SK-N-MC (cell line): ENCODE measurements around the gene WDR35.

Experiments used
- DNase-seq: peaks from one replicate; pipeline ENCODE4 v3.0.0-alpha.2; 2011; ENCODE audit warnings: low read depth, low spot score
- H3K27ac ChIP-seq: fragments of 200-600 bp; sonication (generic); 2 replicates; pipeline ENCODE4 v1.5.1; 2016; ENCODE audit warnings: mixed run types
- H3K36me3 ChIP-seq: fragments of 200-600 bp; sonication (generic); 2 replicates; pipeline ENCODE4 v1.6.1; 2017; ENCODE audit warnings: antibody characterized with exemption, low read length, mixed read lengths; ENCODE audit not compliant: insufficient read depth
- H3K4me3 ChIP-seq: fragments of 200-600 bp; sonication (generic); 2 replicates; pipeline ENCODE4 v1.5.1; 2016
- H3K9ac ChIP-seq: fragments of 200-600 bp; sonication (generic); 2 replicates; pipeline ENCODE4 v1.8.0; 2017; ENCODE audit warnings: mixed run types, mixed read lengths; ENCODE audit not compliant: insufficient read length
- H3K9me3 ChIP-seq: fragments of 200-600 bp; sonication (generic); 2 replicates; pipeline ENCODE4 v1.6.1; 2017; ENCODE audit warnings: low read depth, mild to moderate bottlenecking, antibody characterized with exemption, low read length, moderate library complexity, mixed read lengths
- EZH2 ChIP-seq: fragments of 200-600 bp; sonication (generic); IDR thresholded peaks from one replicate; pipeline ENCODE4 v1.6.1; 2017; ENCODE audit warnings: antibody characterized with exemption
- FOXP2 ChIP-seq: optimal IDR thresholded peaks from 2 replicates; pipeline ENCODE3; 2011; ENCODE audit warnings: mild to moderate bottlenecking, moderate library complexity; ENCODE audit not compliant: insufficient read depth; ENCODE audit errors: extremely low read length, control extremely low read depth
- POLR2AphosphoS5 ChIP-seq: IDR thresholded peaks from 2 replicates; pipeline ENCODE4 v1.6.1; 2012; ENCODE audit warnings: mild to moderate bottlenecking, low read depth, low read length, borderline replicate concordance

Gene WDR35

GRCh38 chr2:19868224-19868623 is 121.7 kb downstream of the WDR35 start:
- DNase-seq = no peak
- Histone ChIP-seq H3K9ac (no peak overlapping the region), H3K27ac (no peak overlapping the region), H3K4me3 (no peak overlapping the region), H3K9me3 (no peaks in the 10 kb centered on the region), H3K36me3 (no peaks in the 10 kb centered on the region)
- TF ChIP-seq POLR2AphosphoS5 (no peak), EZH2 (no peak), FOXP2 (no peak)

DNA sequence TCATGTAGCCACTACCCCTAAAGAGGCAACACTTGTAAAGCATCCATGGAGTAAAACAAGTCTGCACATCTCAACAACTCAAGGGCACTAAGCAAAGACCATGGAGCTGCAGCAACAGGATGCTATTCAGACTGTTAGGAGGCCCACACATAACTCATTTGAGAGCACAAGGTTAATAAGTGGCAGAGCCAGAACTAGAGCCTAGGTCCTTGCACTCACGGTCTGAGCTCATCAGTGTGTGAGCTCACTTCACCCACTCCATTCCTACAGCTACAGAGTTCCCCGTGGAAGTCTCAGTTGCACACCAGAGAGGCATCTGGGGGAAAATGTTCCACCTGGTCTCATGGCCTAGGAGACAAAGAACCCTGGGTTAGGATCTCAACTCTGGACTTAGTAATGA is 123.1 kb downstream of the WDR35 start:
- no peak for TF ChIP-seq EZH2
- TF ChIP-seq POLR2AphosphoS5 = no peak
- TF ChIP-seq FOXP2 = no peak
- no peak overlapping the region for H3K9ac ChIP-seq
- H3K36me3 ChIP-seq = no peaks in the 10 kb centered on the region
- no peak overlapping the region for H3K4me3 ChIP-seq
- no peak overlapping the region for H3K27ac ChIP-seq
- no peak for DNase-seq
- no peaks in the 10 kb centered on the region for H3K9me3 ChIP-seq

DNA sequence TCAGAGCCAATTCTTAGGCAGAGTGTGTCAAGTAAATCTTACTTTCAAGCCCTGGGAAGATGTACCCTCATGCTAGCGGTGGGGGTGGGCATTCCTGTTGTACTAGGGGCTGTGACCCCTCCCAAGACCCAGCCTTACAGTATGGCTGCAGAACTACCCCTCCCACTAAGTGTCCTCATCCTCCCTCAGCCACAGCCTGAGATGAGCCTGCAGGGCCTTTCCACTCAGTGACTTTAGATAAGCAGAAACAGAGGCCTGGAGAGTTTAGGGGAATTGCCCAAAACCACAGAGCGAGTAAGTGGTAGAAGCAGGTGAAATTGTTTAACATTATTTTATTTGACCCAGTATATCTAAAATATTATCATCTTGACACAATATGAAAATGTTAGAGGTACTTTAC is 124.8 kb downstream of the WDR35 start:
- H3K4me3 ChIP-seq = no peak overlapping the region
- no peaks in the 10 kb centered on the region for H3K9me3 ChIP-seq
- no peaks in the 10 kb centered on the region for H3K36me3 ChIP-seq
- DNase-seq = no peak
- TF ChIP-seq FOXP2 = no peak
- no peak overlapping the region for H3K27ac ChIP-seq
- H3K9ac ChIP-seq = no peak overlapping the region

- H3K27ac ChIP-seq = no peak overlapping the region
- H3K4me3 ChIP-seq = no peak overlapping the region
- H3K36me3 ChIP-seq = no peaks in the 10 kb centered on the region
- TF ChIP-seq POLR2AphosphoS5 = no peak
- TF ChIP-seq FOXP2 = no peak
- no peak for TF ChIP-seq EZH2
- no peaks in the 10 kb centered on the region for H3K9me3 ChIP-seq
- no peak for DNase-seq
- no peak overlapping the region for H3K9ac ChIP-seq
Observed at GRCh38 chr2:19864381-19864780, 125.5 kb downstream of the WDR35 start.

GRCh38 chr2:19863303-19864041 is 126.4 kb downstream of the WDR35 start:
- no peak overlapping the region for H3K9ac ChIP-seq
- H3K9me3 ChIP-seq = no peaks in the 10 kb centered on the region
- H3K4me3 ChIP-seq = no peak overlapping the region
- no peak overlapping the region for H3K27ac ChIP-seq
- no peaks in the 10 kb centered on the region for H3K36me3 ChIP-seq
- TF ChIP-seq EZH2 (no peak), FOXP2 (no peak)
- DNase-seq = no peak

- Histone ChIP-seq H3K27ac (no peak overlapping the region), H3K4me3 (no peak overlapping the region), H3K9ac (no peak overlapping the region), H3K9me3 (no peaks in the 10 kb centered on the region), H3K36me3 (no peaks in the 10 kb centered on the region)
- TF ChIP-seq EZH2 (no peak), POLR2AphosphoS5 (no peak), FOXP2 (no peak)
- no peak for DNase-seq
Observed at GRCh38 chr2:19861813-19862212, 128.1 kb downstream of the WDR35 start.
